Caco-2 (cell line): ENCODE results near the gene ADAM12. TPM values are rescaled to one million over a fixed set of nuclear protein-coding genes. Genes with fewer than 3 reads are reported as not detected.
"Not testable (repeated sequence)": the region's sequence is repeated elsewhere in the genome, so short reads cannot be mapped to it uniquely, and the experiment has no call there.

Experiments
- BruUV-seq: library from RNA; stranded (reverse); fragments of 400-500 nt; replicated peaks from 2 replicates; lab custom pipeline; 2021; lab: Mats Ljungman, UMichigan
- CTCF ChIA-PET: fragments of 300-600 bp; sonication (Branson Sonifier 250); formaldehyde crosslinking; loops from one replicate; lab custom pipeline; 2022; ENCODE audit warnings: antibody characterized with exemption; lab: Charles Lee
- POLR2A ChIA-PET: fragments of 300-600 bp; sonication (Branson Sonifier 250); formaldehyde crosslinking; loops from one replicate; lab custom pipeline; 2022; ENCODE audit warnings: antibody characterized with exemption; lab: Charles Lee
- DNase-seq, 2 experiments: peaks; one replicate each; pipeline versions ENCODE4 v3.0.0 to v3.0.0-alpha.2; 2020 to 2022
- H3K27me3 ChIP-seq: replicated peaks from 2 replicates; pipeline ENCODE4 v1.6.0; 2011; ENCODE audit warnings: low read length; ENCODE audit not compliant: control insufficient read depth, insufficient read depth
- H3K36me3 ChIP-seq: 2 replicates; pipeline ENCODE4 v1.5.1; 2011; ENCODE audit warnings: low read length; ENCODE audit not compliant: control insufficient read depth, insufficient read depth
- H3K4me1 ChIP-seq: fragments of 250-450 bp; sonication (Bioruptor Pico); 2 replicates; pipeline ENCODE4 v1.5.1; 2020; ENCODE audit warnings: mild to moderate bottlenecking
- H3K4me3 ChIP-seq: 2 replicates; pipeline ENCODE4 v1.5.1; 2011; ENCODE audit warnings: low read depth, mild to moderate bottlenecking, control low read depth, low read length
- H3K9me3 ChIP-seq: fragments of 250-450 bp; sonication (Bioruptor Pico); 2 replicates; pipeline ENCODE4 v1.5.1; 2020; ENCODE audit warnings: mild to moderate bottlenecking, moderate library complexity
- H3K27ac Mint-ChIP-seq: one replicate; pipeline ENCODE4 v1.8.0; 2022; ENCODE audit warnings: mixed read lengths; ENCODE audit not compliant: unreplicated experiment
- H3K27me3 Mint-ChIP-seq: one replicate; pipeline ENCODE4 v1.8.0; 2022; ENCODE audit warnings: mixed read lengths; ENCODE audit not compliant: insufficient read depth, unreplicated experiment
- H3K36me3 Mint-ChIP-seq: one replicate; pipeline ENCODE4 v1.8.0; 2022; ENCODE audit warnings: mild to moderate bottlenecking, mixed read lengths; ENCODE audit not compliant: insufficient read depth, unreplicated experiment
- H3K4me1 Mint-ChIP-seq: one replicate; pipeline ENCODE4 v1.8.0; 2022; ENCODE audit warnings: low read depth, mixed read lengths; ENCODE audit not compliant: unreplicated experiment
- H3K4me3 Mint-ChIP-seq: one replicate; pipeline ENCODE4 v1.8.0; 2022; ENCODE audit warnings: mild to moderate bottlenecking, moderate library complexity, mixed read lengths; ENCODE audit not compliant: unreplicated experiment
- H3K9me3 Mint-ChIP-seq: one replicate; pipeline ENCODE4 v1.8.0; 2022; ENCODE audit warnings: mixed read lengths; ENCODE audit not compliant: unreplicated experiment
- intact Hi-C: fragments of 100-400 bp; cut with micrococcal nuclease; formaldehyde crosslinking; loops from one replicate; pipeline ENCODE4 v1.10.0; 2022; ENCODE audit not compliant: unreplicated experiment
- total RNA-seq: library from RNA; stranded (reverse); gene quantifications from 2 replicates; pipeline ENCODE4 v1.2.3, GENCODE V29; 2022
- TF ChIP-seq, protein P1 (sequence below), 2 experiments: fragments of 200-600 bp in 1 of 2; IDR thresholded peaks; 1 replicate in 1 of 2; 2 replicates in 1 of 2; pipeline versions ENCODE4 v1.5.1 to v1.8.0; 2011 to 2022; ENCODE audit warnings: antibody characterized with exemption in 1 of 2, control low read depth in 1 of 2, inconsistent platforms in 1 of 2, low read depth in 1 of 2, low read length in 1 of 2, mild to moderate bottlenecking in 1 of 2, moderate library complexity in 1 of 2; ENCODE audit not compliant: insufficient read depth in 1 of 2, severe bottlenecking in 1 of 2, unreplicated experiment in 1 of 2

ADAM12 gene
- total RNA-seq, 1 experiment from 2014 or later = not detected

DNA sequence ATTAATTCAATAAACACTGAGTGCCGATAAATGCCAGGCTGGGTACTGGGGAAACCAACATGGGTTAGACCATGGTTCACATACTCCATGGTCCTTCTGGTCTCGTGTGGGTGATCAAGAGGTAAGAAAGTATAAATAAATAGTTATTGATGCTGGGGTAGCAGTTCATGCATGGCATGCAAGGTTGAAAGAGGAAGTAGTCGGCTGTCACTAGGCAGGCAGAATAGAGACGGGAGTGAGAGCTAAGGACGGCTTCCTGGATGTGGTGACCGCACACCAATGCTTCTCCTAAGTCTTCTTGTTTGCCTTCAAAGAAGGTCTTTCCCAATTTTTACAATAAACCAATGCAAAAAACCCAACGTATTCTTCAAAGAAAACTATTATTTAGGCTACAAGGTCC, 208.6 kb downstream of the ADAM12 start:
- CTCF ChIA-PET = no interaction called here
- intact Hi-C loops = no loop called here
- POLR2A ChIA-PET = no interaction called here

DNA sequence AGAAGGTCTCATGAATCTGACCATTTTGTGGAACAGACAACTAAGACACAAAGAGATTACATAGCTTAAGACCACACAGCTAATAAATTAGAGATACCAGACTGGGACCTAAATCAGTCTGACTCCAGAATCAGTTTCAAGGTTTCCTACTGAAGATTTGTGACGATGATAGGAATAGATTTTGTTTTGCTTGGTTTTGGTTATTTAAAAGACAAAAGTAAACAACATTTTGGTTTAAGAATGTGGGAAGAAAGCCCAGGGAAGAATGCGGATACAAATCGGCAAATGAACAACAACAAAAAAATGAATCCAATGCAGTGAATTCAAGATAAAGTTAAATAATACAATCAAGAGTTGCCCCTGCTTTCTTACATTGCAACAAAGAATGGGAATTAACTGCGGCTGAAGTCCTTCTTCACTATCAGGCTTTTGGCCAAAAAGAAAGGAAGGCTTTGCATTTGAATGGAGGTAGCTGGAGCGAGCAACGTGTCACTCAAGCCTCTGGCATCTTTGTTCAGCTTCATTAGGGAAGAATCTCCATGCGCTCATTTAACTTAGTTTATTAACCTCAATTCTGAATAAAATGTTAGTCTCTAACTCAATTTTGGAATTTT, 210.8 kb downstream of the ADAM12 start:
- ChIA-PET CTCF (no interaction called here), POLR2A (no interaction called here)
- H3K4me1 Mint-ChIP-seq = no peaks in the 10 kb centered on the region
- no TSS peak for BruUV-seq
- H3K27me3 Mint-ChIP-seq = peaks cover 16% of the 10 kb centered on the region
- DNase-seq = no peak
- TF ChIP-seq, protein P1, sequence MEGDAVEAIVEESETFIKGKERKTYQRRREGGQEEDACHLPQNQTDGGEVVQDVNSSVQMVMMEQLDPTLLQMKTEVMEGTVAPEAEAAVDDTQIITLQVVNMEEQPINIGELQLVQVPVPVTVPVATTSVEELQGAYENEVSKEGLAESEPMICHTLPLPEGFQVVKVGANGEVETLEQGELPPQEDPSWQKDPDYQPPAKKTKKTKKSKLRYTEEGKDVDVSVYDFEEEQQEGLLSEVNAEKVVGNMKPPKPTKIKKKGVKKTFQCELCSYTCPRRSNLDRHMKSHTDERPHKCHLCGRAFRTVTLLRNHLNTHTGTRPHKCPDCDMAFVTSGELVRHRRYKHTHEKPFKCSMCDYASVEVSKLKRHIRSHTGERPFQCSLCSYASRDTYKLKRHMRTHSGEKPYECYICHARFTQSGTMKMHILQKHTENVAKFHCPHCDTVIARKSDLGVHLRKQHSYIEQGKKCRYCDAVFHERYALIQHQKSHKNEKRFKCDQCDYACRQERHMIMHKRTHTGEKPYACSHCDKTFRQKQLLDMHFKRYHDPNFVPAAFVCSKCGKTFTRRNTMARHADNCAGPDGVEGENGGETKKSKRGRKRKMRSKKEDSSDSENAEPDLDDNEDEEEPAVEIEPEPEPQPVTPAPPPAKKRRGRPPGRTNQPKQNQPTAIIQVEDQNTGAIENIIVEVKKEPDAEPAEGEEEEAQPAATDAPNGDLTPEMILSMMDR (IDR thresholded peaks at IDR 0.05; ENCODE audit: insufficient read depth in 1 of 2, low read depth in 1 of 2, low read length in 1 of 2, severe bottlenecking in 1 of 2, unreplicated experiment in 1 of 2) = no peak
- intact Hi-C loops = no loop called here
- Histone ChIP-seq H3K9me3 (no peaks in the 10 kb centered on the region), H3K27me3 (no peaks in the 10 kb centered on the region), H3K4me1 (no peaks in the 10 kb centered on the region), H3K4me3 (no peak overlapping the region), H3K36me3 (no peaks in the 10 kb centered on the region)
- H3K4me3 Mint-ChIP-seq = no peak overlapping the region
- H3K27ac Mint-ChIP-seq = no peak overlapping the region
- H3K9me3 Mint-ChIP-seq = no peaks in the 10 kb centered on the region
- H3K36me3 Mint-ChIP-seq = no peaks in the 10 kb centered on the region

More for the DNA sequence above, 208.6 kb downstream of the ADAM12 start:
- no peaks in the 10 kb centered on the region for H3K9me3 ChIP-seq
- no peaks in the 10 kb centered on the region for H3K4me1 ChIP-seq
- H3K36me3 Mint-ChIP-seq = no peaks in the 10 kb centered on the region
- H3K4me3 Mint-ChIP-seq = no peak overlapping the region
- no peak for DNase-seq
- H3K27me3 ChIP-seq = no peaks in the 10 kb centered on the region
- TF ChIP-seq, protein P1 (IDR thresholded peaks at IDR 0.05; ENCODE audit: insufficient read depth in 1 of 2, low read depth in 1 of 2, low read length in 1 of 2, severe bottlenecking in 1 of 2, unreplicated experiment in 1 of 2) = no peak
- H3K27me3 Mint-ChIP-seq = peaks cover 16% of the 10 kb centered on the region
- H3K9me3 Mint-ChIP-seq = no peaks in the 10 kb centered on the region
- H3K4me1 Mint-ChIP-seq = no peaks in the 10 kb centered on the region
- H3K4me3 ChIP-seq = no peak overlapping the region
- no peaks in the 10 kb centered on the region for H3K36me3 ChIP-seq
- BruUV-seq = no TSS peak
- H3K27ac Mint-ChIP-seq = no peak overlapping the region

DNA sequence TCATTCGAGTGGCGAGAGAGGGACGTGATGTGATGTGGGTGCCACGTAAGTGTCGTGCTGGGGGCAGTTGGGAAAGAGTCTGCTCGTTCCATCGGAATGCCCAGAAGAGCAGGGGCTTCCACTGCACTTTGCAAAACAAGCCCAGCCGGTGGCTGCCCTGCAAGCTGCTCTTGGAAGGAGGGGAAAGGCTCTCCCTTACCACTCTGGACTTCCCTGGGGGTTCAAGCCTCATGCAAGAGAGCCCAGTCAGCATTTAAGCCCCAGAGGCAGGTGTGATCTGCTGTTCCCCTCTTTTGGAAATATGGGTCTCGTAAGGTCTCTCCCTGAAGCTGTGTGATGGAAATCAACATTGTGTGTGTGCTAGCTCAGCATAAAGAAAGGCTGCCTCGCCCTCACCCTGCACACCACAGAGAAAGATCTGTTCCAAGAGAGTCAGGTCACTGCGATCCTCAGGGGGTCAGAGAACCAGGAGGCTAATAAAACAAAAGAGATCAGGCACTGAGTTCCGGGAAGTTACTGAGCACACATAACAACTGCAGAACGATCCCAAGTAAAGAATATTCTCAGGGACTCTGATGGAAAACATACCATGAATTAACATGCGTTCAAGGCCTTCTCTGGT, 212.5 kb downstream of the ADAM12 start:
- BruUV-seq = no TSS peak
- no peak for DNase-seq
- H3K27ac Mint-ChIP-seq = no peak overlapping the region
- intact Hi-C loops = no loop called here
- Histone ChIP-seq H3K27me3 (no peaks in the 10 kb centered on the region), H3K4me1 (no peaks in the 10 kb centered on the region), H3K36me3 (no peaks in the 10 kb centered on the region), H3K4me3 (no peak overlapping the region), H3K9me3 (no peaks in the 10 kb centered on the region)
- TF ChIP-seq, protein P1 (IDR thresholded peaks at IDR 0.05; ENCODE audit: insufficient read depth in 1 of 2, low read depth in 1 of 2, low read length in 1 of 2, severe bottlenecking in 1 of 2, unreplicated experiment in 1 of 2) = no peak
- POLR2A ChIA-PET = no interaction called here
- CTCF ChIA-PET = no interaction called here
- H3K4me1 Mint-ChIP-seq = no peaks in the 10 kb centered on the region
- no peaks in the 10 kb centered on the region for H3K36me3 Mint-ChIP-seq
- no peak overlapping the region for H3K4me3 Mint-ChIP-seq
- H3K9me3 Mint-ChIP-seq = no peaks in the 10 kb centered on the region
- peaks cover 6% of the 10 kb centered on the region for H3K27me3 Mint-ChIP-seq

DNA sequence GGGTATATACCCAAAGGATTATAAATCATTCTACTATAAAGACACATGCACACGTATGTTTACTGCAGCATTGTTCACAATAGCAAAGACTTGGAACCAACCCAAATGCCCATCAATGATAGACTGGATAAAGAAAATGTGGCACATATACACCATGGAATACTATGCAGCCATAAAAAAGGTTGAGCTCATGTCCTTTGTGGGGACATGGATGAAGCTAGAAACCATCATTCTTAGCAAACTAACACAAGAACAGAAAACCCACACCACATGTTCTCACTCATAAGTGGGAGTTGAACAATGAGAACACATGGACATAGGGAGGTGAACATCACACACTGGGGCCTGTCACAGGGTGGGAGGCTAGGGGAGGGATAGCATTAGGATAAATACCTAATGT, 215.5 kb downstream of the ADAM12 start:
- POLR2A ChIA-PET, DNase-seq, H3K9me3 Mint-ChIP-seq, H3K36me3 ChIP-seq, H3K4me3 ChIP-seq, H3K27ac Mint-ChIP-seq, H3K4me1 Mint-ChIP-seq, H3K27me3 ChIP-seq, BruUV-seq, H3K9me3 ChIP-seq, H3K4me3 Mint-ChIP-seq, H3K4me1 ChIP-seq, CTCF ChIA-PET, H3K27me3 Mint-ChIP-seq, intact Hi-C loops, H3K36me3 Mint-ChIP-seq: not testable (repeated sequence)
